NCI-H446 treated with DMSO at 0.1 percent for 48 hours (cell line): ENCODE results near the gene AKAP8L.

Source experiments
- DNase-seq: peaks from one replicate; lab custom pipeline; 2025; lab: John Stamatoyannopoulos, UW

AKAP8L gene

DNA sequence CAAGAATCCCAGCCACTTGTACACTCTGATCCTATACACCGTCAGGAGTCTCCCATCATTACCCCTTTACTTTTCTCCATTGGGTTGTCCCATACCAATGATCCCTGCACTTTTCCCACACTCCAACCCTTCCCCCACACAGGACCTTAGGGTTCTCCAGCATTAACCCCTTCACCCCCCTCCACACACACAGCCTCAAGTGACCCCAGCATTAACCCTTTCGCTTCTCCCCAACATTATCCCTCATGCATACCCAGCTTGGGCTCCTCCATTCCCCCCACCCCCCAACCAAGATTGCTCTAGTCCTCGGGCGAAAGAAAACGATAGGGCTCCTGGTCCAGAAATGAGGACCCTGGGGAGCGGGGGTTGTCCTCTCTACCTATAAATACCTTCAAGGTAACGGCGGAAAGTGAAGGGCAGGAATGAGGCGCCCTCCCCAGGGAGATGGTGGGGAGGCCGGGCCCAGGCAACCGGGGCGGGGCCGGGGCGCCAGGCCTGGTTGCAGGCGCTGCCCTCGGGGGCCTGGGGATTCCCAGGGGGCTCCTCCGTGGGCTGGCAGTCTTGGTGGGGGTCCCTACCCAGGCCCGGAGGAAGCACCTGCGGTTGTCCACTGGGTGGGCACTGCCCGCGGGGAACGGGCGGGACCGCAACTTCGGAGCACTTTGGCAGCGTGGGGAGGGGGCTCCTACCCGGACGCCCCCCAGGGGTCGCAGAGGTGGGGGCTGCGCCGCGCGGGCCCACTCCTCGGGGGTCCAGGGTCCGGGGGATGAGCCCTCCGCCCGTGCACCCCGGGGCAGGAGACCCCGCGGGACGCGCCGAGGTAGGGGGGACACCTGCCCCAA is 30.2 kb upstream of the AKAP8L start:
- no peak for DNase-seq

DNA sequence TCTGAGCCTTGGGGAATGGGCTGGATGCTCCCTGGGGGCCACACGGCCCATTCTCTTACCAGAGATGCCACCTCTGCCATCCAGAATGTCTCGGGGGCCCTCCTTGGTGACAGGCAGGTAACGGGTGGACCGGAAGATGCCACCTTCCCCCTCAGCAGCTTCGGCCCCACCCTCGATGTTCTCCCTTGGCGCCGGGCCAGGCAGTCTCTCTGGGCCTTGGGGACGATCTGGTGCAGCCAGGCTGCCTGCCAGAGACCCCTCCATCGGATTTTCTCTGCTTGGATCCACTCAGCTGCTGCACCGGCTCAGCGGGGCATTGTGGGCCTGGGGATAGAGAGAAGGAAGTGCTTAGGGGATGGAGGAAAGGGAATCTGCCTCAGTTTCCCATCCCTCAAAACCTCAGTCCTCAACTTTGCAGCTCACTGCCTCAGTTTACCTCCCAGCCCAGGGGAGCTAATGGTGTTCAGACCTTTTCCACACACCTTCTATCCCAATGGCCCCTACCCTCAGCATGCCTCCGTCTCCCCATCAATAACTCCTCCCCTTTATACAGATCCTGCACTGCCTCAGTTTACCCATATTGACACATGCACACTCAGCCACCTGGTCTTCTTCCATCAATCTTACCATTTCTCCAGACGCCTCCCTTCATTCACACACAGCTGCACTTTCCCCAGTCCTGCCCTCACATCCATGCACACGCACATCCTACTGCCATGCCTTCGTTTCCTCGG is 29.4 kb upstream of the AKAP8L start:
- no peak for DNase-seq

DNA sequence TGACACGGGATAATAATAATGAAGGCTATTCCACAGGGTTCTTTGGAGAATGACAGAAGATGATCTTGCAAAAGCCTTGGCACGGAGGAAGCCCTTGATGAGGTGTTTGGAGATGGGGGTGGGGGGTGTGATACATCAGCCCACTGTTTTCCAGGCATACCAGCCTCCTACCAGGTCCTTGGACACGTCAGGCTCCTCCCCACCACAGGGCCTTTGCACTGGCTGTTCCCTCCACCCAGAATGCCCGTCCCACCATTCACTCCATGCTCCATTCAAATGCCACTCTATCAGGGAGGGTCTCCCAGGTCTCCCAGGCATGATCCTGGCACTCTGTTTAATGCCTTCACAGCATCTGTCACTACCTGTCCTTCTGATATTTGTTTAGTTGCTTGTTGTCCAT is 28.3 kb upstream of the AKAP8L start:
- no peak for DNase-seq

DNA sequence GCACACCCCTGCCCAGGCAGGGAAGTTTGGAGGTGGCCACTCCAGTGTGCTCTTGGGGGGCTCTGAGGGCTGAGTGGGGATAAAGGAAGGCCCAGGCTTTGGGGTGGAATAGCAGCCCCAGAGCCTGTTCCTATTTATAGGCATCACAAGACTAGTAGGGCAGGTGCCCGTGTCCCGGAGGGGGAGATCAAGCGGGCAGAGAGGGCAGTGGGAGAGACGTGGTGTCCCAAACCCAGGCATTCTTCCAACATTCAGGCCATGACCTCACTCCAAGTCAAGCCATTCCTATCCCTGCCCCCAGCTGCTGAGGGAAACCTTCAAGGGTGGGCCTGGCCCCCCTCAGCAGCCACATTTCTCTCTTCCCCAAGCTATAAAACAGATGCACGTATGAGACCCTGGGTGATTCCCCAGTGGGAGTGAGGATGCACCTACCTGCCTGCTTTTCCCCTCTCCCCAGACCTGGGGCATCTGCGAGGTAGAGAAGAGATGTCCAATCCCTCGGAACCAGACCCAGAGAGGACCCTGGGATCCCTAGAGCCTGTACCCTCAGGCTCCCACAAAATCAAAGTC is 27.1 kb upstream of the AKAP8L start:
- no peak for DNase-seq

DNA sequence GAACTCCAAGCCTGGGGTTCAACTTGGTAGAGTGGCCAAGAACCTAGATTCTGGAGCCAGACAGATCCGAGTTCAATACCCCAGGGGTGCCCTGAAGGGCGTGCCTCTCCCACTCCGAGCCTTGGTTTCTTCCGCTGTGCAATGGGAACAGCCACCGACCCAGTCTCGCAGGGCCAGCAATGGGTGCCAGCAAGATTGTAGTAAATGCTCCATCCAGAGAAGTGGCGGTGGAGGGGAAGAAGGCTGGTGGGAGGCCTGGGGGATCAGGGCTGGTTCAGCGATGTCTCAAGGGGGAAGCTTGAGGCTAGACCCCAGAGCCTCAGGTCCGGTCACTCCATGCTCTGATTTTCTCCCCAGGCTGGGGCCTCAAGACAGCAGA is 26.4 kb upstream of the AKAP8L start:
- DNase-seq, result no peak

DNA sequence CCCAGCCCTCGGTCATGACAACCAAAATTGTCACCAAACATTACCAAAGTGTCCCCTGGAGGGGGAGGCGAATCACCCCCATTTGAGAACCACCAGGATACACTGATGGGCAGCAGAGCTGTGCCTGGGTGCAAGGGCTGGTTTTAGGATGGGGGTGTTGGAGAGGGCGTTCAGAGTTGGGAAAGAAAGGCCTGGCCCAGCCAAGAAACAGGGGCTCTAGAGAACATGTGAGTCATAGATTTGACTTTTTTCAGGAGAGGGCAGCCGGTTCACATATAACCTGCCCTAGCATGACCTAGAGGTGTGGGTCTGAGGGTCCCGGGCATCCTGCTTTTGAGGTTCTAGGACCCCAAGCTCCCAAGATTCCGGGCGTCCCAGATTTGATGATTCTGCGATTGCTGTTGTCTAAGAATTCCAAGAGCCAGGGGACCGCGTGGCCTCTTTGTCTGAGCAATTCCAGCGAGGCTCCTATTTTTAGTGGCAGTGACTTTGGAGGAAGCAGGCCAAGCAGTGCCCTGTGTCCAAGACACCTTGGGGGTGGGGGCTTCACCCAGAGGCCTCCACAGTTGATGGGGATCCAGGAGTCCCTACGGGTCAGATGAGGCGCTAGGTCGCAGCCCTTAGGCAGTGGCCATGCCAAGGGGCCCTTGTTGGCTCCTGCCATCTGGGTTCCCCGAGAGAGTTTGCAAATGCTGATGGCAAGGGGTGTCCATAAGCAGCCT is 25.9 kb upstream of the AKAP8L start:
- DNase-seq, result no peak

DNA sequence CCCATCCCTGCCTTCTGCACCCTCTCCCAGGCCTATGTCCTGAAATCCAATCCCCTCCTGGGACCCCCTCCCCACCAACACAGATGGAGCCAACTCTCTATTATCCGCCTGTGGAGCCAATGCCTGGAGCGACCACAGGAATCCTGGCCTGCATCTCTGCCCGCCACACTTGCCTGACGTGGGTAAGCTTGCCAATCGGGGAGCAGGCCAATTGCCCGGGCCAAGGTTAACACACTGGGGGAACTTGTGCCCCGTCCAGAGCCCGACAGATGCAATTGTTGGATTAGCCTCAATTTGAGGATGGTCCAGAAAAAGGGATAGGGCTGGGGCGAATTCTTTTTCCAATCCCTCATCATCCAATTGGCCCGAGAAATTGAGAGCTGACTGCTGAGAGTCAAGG is 25.1 kb upstream of the AKAP8L start:
- peak; percentile 55 for DNase-seq

DNA sequence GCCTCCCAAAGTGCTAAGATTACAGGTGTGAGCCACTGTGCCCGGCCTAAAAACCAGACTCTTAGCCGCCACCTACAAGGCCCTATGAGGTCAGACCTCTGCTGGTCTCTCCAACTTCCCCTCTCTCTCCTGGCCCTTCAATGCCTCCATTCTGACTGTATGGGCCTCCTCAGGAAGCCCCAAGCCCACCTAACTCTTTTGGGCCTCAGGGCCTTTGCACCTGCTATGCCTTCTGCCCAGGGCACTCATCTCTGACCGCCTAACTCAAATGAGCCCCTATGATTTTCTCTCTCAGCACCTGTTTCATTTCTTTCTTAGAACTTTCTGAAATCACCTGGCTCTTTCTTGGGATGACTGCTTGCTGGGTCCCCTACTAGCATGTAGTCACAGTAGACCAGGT is 24.5 kb upstream of the AKAP8L start:
- no peak for DNase-seq

DNA sequence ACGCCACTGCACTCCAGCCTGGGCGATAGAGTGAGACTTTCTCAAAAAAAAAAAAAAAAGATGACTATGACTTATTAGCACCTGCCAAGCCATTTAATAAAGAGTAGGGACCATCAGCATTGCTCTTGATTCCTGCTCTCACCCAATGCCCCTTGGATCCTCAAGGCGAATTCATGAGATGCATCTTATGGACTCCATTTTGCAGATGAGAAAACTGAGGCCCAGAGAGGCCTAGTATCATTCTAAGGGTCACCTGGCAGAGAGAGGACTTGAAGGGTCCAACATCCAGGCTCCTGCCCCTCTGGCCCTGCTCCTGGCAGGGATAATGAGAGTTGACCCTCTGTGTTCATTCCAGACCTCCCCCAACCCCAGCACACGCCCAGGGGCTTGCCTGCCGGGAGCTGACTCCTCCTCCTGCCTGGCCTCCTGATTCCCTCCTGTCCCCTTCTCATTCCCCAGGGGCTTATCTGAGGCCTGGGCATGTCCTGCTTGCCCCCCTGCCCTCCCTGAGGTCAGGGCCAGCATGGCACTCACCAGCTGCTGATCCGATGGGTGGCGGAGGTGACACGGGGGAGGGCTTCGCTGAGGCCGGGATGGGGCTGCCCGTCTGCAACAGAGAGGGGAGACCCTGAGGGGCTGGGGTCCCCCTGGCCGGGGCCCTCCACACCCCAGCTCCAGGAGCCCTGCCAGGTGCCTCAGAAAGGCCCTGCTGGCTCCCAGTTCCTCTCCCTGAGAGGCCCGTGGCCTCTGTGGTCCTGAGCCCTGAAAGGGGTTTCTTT is 23.5 kb upstream of the AKAP8L start:
- no peak for DNase-seq

DNA sequence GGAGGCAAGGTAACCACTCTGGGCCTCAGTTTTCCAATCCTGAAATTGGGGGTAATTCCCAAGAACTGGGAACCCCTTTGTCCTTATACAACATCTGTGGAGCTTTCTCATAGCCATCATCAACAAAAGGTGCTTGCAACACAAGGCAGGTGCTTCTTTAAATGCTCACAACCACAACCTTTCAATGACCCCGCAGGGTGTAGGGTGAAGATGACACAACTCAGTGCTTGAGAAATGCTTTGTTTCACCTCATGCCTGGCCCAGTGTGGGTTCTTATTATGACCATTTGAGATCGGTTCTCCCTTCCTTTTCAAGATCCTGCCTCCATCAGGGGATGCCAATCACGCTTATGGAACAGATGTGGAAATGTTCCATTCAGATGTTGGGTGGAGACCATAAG is 22.5 kb upstream of the AKAP8L start:
- no peak for DNase-seq

DNA sequence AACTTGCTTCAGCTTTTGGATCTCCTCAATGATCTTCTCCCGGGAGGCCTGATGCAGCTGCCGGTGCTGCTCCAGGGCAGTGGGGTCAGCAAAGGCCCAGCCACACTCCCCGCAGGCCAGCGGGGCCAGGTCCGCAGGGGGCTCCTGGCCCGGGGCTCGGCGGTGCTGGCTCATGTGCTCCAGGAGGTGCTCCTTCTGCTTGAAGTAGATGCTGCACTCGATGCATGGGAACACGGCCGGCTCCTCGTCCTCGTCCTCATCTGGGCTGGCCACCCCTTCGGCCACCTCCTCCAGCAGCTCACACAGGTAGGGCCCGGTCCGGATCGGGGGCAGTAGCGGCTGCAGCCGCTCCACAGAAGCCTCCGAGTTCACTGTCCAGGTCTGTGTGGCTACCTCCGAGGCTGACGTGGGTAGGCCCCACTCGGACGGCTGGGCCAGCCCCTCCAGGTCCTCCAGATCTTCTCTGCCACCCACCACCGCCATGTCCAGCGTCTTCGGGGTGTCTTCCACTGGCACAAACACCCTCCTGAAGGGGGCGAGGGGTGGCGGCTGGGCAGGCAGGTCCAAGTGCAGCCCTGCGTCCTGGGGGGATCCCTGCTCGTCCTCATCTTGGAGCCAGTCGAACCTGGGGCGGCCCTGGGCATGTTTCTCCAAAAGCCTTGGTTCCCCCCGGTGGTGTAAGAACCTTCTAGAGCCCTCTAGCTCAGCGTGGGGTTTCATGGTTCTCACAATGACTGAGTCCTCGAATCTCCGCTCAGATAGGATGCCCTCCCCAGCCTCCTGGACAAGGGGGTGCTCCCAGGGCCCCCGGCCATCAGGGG is 21.2 kb upstream of the AKAP8L start:
- no peak for DNase-seq

DNA sequence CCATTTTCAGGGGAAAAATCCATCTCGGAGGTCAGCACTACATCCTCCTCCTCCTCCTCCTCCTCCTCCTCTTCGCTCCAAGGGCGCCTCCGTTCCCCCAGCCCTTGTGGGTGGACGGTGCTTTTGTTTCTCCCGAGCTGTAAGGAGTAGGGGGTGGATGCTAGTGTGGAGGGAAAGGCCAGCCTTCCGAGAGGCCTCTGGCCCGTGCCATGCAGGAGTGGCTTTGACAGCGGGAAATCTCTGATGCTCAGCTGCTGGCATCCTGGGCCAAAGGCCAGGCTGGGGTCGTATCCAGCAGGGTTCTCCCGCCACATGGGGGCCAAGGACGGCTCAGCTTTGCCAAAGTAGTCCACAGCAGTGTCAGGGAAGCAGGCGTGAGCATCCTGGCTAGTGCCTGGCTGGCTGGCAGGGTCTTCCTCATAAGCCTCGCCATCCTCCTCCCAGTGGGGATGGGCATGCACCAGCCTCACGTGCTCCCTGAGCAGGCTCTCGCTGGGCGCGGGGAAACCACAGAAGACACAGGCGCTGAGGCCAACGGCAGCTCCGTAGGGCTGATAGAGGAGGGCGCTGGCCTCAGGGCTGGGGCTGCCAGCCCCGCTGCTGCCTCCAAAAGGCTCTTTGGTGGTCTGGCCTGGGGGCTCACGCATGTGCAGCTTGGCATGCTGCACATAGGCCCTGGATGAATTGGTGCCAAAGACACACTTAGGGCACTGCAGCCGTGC is 20.5 kb upstream of the AKAP8L start:
- peak; percentile 6 for DNase-seq

DNA sequence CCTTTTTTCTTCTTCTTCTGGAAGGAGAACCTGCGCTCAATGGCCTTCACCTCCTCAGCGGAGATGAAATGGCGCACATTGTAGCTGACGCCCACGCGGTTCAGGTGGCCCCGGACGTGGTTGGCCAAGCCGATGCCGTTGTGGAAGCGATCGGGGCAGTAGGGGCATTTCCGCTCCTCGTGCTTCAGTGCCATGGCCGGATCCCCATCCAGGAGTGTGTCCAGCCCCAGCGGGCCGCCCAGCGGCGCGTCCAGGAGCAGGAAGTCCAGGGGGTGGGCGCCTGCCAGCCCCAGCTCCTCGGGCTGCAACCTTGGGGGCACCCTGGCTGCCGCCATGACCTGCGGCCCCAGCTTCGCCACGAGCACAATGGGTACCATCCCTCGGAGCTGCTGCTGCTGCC is 19.8 kb upstream of the AKAP8L start:
- no peak for DNase-seq

DNA sequence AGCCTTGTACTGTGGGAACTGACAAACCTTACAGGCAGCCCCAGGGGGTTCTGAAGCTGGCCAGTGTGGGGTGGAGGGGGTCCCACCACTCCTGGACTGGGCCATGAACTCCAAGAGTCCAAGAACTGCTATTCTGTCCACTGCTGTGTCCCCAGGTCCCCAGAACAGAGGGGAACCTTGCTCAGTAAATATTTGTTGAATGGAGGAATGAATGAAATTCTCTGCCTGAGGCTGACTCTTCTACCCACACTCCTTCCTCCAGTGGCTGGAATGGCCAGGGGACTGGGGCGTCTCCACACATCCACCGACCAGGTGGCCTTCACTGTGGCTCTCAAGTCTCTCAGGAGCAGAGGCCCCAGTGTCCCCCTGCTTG is 19.3 kb upstream of the AKAP8L start:
- no peak for DNase-seq

DNA sequence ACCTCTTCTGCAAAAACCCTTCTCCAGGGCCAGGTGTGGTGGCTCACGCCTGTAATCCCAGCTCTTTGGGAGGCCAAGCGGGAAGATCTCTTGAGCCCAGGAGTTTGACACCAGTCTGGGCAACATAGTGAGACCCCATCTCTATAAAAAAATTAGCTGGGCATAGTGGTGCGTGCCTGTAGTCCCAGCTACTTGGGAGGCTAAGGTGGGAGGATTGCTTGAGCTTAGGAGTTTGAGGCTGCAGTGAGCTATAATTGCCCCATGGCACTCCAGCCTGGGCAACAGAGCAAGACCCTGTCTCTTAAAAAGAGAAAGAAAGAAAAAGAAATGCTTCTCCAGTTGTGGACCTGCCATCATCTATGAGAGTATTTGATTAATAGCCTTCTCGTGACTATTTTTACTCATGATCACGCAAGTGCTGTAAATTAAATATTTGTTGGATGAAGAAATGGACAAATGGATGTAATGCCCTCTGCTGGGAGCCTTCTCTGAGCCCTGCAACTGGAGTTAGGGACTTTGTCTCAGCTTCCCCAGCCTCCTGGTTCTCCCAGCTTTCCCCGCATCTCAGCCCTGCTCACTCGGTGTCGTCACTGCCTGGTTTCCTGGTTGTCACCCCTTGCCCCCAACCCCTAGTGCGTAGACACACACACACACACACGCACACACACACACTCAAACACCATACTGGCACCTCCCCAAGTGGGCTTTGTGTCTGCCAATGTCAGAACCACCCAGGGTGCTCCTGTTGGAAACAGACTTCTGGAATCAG is 18.8 kb upstream of the AKAP8L start:
- DNase-seq, result no peak

DNA sequence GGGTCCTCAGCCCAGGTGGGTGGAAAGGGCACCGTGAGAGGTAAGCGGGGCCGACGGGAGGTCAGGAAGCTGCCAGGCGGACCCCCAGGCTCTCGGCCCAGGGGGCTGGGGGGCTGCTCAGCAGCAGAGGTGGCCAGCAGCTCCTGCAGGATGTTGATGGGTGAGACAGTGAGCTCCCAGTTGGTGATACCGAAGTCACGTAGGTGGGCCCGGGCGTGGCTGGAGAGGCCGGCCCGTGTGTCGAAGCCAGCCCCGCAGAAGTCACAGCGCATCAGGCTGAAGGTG is 18.0 kb upstream of the AKAP8L start:
- no peak for DNase-seq

DNA sequence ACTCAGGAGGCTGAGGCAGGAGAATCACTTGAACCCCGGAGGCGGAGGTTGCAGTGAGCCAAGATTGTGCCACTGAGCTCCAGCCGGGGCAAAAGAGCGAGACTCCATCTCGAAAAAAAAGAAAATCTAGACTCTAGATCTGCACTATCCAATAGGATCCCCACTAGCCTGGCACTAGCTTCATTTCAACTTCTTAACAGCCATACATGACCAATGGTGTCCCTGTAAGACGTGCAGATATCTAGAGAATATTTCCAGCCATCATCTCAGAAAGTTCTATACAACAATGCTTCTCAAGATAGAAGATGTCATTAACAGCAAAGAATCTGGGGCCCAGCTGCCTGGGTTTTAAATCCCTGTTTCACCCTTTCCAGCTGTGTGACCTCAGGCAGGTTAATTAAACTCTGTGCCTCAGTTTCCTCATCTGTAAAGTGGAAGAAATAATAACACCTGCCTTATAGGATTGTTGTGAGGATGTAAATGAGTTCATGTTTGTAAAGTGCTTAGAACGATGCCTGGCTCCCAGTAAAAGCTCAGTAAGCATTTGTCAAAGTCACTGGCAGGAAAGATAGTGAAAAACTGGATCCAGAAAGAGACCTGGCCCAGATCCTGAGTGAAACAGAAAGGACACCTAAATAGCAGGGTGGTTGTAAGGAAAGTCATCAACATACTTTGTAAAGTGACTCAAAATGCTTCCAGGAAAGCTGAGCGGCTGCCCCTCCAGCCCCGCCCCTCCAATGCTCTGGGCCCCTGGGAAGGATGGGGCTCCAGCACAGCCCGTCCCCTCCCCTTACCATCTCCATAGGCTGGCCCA is 17.4 kb upstream of the AKAP8L start:
- no peak for DNase-seq

DNA sequence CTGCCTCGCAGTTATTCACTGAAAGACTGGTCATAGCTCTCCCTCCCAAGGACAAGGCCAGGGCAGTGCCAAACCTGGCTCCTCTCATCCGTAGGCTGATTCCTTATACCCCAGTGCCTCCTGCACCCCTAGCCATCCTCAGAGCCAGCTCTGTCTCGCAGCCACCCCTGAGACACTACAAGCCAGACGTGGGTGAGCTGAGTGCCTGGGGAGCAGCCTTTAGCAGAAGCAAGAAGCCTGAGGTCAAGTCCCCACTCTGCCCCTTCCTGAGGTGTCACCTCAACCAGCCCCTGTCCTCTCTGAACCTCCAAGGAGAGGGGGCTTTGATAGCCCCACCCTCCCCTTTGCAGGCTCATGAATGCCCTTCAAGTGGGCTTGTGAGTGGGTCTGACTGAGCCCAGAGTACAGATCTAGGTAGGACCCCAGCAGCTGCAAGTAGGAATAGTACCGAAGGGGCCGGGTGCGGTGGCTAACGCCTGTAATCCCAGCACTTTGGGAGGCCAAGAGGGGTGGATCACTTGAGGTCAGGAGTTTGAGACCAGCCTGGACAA is 14.8 kb upstream of the AKAP8L start:
- DNase-seq, result no peak
